Measurements from ENCODE around the gene ASPSCR1.
A peak's percentile ranks its signal among the peaks of the same experiment; 100 is the strongest.
"Not testable (repeated sequence)": the region's sequence is repeated elsewhere in the genome, so short reads cannot be mapped to it uniquely, and the experiment has no call there.

DNA sequence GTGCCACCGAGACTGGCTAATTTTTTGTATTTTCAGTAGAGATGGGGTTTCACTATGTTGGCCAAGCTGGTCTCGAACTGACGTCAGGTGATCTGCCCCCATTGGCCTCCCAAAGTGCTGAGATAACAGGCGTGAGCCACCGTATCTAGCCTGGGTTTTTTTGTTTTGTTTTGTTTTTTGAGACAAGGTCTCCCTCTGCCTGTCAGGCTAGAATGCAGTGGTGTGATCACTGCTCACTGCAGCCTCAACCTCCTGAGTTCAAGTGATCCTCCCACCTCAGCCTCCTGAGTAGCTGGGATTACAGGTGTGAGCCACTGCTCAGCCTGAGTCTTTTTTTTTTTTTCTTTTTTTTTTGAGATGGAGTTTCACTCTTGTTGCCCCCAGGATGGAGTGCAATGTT is 24.0 kb upstream of the ASPSCR1 start:
- TF ChIP-seq, protein P1, sequence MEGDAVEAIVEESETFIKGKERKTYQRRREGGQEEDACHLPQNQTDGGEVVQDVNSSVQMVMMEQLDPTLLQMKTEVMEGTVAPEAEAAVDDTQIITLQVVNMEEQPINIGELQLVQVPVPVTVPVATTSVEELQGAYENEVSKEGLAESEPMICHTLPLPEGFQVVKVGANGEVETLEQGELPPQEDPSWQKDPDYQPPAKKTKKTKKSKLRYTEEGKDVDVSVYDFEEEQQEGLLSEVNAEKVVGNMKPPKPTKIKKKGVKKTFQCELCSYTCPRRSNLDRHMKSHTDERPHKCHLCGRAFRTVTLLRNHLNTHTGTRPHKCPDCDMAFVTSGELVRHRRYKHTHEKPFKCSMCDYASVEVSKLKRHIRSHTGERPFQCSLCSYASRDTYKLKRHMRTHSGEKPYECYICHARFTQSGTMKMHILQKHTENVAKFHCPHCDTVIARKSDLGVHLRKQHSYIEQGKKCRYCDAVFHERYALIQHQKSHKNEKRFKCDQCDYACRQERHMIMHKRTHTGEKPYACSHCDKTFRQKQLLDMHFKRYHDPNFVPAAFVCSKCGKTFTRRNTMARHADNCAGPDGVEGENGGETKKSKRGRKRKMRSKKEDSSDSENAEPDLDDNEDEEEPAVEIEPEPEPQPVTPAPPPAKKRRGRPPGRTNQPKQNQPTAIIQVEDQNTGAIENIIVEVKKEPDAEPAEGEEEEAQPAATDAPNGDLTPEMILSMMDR (conservative IDR thresholded peaks at IDR 0.05; ENCODE audit: low read length): peak; percentile 52
- not testable (repeated sequence) for TF ChIP-seq EZH2phosphoT487 (IDR thresholded peaks at IDR 0.05; ENCODE audit: borderline replicate concordance, low read depth, low read length)
